Activated CD4-positive, alpha-beta T cell treated with anti-CD3 and anti-CD28 coated beads for 4 hours (primary cell): ENCODE data around the gene KISS1.

Source experiments
- DNase-seq, 2 donors: peaks; one replicate each; pipeline ENCODE4 v3.0.0-alpha.2; 2020

KISS1 gene

GRCh38 chr1:204190212-204191211 lies 5.8 kb downstream of the KISS1 start:
- no peak for DNase-seq

- DNase-seq, result peak in 1 of 2 donors; percentile 12
Observed at GRCh38 chr1:204188959-204189639, 7.2 kb downstream of the KISS1 start.

DNA sequence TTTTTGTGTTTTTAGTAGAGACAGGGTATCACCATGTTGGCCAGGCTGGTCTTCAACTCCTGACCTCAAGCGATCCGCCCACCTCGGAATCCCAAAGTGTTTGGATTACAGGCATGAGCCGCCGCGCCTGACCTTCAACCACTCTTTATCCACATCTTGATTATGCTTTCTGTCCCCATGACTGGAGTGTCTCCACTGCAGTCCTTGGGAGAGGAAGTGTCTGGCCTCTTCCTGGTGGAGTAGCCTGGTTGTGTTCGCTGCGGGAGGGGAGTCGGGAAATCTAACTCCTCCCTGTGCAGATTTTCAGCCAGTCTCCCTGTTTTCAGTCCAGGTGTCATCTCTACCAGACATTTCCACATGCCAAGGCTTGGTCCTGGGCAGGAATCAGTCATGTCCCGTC lies 9.7 kb downstream of the KISS1 start:
- DNase-seq, result no peak

DNA sequence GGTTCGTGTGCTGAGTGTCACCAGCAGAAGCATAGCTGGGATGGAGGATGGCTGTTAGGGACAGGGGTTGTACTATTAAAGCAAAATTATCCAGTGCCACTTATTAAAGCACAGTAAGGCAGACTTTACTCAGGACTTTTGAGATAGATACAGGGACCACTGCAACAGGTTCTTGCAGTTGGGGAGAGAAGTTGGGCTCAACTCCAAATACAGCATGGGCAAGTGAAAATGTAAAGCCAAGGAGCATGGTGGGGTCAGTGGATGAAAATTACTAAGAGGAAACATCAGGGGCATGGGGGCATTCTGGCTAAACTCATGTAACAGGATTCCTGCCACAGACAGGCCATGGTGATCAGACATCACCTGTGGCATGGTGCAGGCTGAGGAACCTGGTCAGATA lies 15.2 kb downstream of the KISS1 start:
- no peak for DNase-seq

DNA sequence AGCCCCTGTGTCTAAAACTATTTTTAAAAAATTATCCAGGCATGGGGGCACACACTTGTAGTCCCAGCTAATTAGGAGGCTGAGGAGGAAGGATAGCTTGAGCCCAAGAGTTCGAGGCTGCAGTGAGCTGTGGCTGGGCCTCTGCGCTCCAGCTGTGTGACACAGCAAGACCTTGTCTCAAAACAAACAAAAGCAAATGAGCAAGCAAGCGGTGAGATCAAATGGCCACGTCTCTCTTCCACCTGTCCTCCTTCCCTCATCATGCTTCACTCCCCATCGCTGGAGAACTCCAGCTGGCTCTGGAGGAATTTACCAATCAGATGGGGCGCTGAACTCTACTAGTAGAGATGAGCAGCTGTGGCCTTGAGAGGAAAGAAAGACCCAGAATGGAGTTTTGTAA lies 16.2 kb downstream of the KISS1 start:
- no peak for DNase-seq

GRCh38 chr1:204178487-204179281 lies 17.6 kb downstream of the KISS1 start:
- no peak for DNase-seq

DNA sequence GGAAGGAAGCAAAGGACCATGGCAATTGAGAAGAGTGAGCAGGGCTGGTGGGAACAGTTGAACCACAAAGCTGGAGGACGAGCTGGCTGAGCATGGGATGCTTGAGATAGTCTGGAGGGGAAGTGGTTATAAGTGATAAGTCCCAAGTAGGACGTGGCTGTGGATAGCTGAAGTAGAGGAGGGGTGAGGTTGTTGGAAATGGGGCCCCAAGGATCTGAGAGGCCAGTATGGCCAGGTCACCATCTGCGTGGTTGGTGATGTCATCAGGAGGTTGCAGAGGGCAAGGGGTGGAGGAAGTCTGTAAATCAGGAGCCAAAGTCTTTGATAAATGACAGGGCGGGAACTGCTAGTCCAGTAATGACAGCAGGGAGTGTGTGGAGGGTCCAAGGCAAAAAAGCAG lies 19.2 kb downstream of the KISS1 start:
- no peak for DNase-seq

DNA sequence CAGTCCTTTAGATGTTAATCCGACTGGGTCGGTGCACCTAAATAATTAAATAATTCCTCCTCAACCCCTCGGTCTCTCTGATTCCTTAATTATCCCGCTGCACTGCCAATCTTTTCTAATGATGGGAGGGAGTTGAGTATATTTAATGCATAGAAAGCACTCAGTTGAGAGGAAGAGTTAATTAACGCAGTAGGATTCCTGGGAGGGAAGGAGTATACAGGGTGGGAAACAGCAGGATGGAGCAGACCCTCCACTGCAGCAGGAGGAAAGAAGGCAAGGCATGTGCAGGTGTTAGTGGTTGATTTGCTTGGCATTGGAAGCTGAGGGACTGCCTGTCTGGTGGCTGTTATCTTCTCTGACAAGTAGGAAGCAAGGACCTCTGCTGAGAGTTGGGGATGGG lies 20.2 kb downstream of the KISS1 start:
- DNase-seq, result no peak

GRCh38 chr1:204174958-204175357 lies 21.3 kb downstream of the KISS1 start:
- DNase-seq, result no peak

DNA sequence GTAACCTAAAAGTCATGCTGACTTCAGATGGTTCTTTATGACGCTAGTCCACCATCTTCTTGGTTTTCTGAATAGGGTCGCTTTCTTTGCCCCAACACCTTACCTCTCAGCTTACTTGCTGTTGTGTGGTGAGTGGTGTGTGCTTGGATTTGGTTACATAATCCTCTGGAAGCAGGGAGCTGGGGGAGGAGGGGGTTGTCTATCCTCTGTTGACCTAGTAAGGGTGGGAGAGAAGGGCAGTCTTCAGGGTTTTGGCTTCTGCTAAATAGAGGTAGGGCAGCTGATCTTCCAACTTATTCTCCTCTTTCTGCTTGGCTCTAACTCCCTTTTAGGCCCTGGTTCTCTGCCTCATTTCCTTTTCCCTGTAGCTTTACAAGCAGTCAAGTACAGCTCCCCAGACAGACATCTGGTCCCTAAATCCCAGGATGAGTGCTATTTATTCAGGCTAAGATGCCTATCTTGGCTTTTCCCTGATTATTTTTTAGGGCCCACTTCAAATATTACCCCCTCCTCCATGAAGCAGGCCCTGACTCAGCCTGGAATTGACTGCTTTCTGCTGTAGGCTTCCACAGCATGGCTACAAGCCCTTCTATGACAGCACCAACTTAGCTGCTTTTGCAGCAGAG lies 23.8 kb downstream of the KISS1 start:
- DNase-seq, result no peak

DNA sequence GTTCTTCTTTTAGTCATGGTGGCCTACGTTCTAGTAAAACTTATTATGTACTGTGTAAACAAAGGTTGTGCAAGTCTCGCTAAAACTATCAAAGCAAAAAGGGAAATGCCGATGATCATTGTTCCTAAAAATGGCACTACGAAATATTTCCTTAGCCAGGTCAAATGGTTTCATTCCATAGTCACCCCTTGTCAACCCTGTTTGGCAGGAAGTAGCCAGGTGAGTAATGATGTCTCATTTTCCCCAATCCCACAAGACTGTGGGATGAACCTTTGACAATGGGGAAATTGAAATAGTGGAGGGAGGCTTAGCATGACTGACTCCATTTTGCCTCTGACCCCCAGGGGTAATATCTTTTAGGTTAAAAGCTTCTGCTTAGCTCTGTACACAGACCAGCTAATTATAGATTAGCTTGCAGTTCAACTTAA lies 24.5 kb downstream of the KISS1 start:
- DNase-seq, result no peak

DNA sequence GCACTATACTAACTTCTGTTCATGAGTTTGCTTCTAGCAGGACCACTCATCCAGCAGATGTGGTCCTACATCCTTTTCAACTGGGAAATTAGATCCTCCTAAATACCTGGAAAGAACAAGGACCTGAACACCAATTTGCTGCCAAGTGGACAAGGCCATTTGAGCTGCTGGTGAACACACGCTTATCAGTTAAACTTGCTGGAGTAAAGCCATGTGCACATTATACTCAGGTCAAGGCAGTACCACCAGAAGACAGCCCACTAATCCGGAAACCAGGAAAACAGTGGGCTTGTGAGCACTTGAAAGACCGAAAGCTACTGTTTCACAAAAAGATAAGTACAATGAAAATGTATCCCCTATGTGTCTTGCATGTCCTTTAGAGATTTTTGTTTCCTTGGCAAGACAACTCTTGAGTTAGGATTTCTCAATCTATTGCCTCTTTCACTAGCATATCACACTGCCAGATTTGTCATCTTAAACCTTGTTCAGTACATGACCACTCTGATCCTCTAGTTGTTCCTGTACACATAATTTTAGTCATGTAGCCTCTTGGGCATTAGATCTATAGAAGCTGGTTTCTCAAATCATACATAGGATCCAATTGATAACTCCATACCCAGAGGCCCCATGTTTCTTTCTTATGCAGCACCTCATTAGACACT lies 25.7 kb downstream of the KISS1 start:
- DNase-seq, result no peak

DNA sequence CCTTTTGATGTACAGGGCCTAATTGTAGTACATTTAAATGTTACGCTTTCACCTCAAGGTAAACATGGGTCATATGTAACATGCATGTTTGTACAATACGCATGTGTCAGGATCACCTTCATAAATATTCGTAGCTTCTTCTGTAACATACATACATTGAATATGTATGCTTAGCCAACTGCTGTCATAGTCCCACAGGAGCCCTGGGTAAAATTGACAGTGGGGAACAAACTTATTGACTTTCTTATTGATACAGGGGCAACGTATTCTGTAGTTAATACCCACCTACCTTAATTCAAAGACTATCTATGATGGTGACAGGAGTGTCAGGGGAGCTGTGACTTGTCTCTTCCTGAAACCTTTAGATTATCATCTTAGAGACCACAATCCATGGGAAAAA lies 26.4 kb downstream of the KISS1 start:
- no peak for DNase-seq

GRCh38 chr1:204167730-204168129 lies 28.6 kb downstream of the KISS1 start:
- DNase-seq, result no peak

DNA sequence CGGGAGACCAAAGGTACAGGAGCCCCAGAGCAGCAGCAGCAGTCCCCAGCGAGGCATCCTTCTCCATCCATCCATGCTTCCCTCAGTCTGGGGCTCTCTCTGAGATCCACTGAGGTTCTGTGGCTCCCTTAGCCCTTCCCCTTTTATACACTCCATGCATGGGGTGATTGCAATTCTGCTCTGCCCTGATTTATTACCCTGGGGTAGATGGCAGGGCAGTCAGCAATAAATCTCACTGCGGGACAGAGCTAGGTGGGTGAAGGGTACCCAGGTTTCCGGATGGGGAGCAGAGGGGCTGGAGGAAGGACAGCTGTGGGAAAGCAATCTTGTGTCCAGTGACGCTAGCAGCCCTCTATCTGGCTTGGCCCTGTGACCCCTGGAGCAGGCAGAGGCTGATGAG lies 30.1 kb downstream of the KISS1 start, which contains the start of gene REN:
Gene REN, minus strand, starts transcription at position 119 of the 400 bp plus-strand sequence. Its CDS starts 44 bp downstream, at position 75.
- no peak for DNase-seq

DNA sequence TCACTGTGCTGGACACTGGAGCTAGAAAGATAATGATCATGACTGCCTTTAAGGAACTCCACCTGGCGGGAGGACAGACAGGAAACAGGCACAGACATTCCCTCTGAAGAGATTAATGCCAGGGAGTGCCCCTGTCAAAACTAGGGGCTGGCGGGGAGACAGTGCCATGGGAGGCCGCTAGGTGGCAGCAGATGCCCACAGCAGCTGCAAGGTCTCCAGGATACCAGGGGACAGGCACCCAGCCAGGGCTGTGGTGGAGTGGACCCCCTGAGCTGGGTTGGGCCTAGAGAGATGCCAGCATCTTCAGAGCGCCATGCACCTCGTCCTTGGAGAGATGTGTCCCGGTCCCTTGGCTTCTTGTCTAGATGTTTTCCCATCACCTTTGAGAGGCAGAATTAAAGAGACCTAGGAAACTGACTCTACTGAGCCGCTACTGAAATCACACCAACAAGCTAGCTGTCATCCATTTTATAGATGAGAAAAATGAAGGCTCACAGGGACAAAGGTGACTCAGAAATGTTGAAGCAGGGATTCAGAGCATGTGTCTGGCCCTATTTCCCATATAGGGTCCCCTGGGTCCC lies 33.7 kb downstream of the KISS1 start:
- DNase-seq, result peak; percentile 66 to 80

- DNase-seq, result no peak
Observed at GRCh38 chr1:204161609-204162493, 34.4 kb downstream of the KISS1 start.

DNA sequence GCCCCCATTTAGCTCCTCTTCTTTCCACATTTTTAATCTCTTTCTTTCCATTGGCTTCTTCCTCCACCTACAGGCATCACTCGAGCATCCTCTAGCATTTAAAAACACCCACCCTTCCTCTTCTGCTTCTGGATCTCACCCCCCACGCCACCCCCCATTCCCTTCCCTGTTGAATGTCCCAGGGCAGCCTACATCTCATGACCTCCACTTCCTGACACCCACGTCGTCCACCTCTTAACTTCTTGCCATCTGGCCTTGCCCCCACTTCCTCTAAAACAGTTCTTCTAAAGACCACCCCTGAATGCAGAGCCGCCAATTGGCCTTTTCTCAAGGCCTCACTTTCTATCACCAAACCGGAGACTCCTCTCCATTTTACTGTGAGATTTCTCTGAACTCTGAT lies 38.3 kb downstream of the KISS1 start:
- DNase-seq, result no peak

- no peak for DNase-seq
Observed at GRCh38 chr1:204155881-204156280, 40.4 kb downstream of the KISS1 start.

DNA sequence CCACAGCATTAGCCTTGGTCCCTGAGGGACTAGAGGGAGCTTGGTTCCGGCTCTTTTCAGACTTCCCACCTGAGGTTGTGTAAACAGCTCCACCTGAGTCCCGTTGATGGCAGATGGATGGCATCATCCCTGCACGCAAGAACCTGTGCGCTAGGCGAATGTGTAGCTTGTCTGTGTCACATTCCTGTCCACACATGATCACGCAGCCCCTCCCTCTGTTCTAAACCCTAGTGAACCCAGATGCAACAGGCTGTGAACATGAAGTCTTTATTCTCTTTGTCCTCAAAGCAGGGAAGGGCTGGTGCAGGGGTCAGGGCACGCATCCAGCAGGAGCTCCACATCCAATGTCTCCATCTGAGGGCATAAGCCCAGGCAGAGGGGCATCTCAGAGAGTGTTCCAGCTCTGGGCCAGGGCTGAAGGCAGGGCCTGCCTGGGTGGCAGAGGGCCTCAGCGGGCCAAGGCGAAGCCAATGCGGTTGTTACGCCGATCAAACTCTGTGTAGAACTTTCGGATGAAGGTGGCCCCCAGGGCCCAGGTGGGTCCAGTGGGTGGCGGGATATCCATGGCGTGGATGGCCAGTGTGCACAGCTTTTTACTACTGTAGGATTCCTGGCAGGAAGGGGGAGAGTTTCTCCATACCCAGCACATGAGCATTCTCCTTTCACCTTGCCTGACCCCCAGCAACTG lies 41.6 kb downstream of the KISS1 start:
- DNase-seq, result no peak
